HepG2 (cell line): ENCODE results near the gene FTCD. TPM values are rescaled to one million over a fixed set of nuclear protein-coding genes. Genes with fewer than 3 reads are reported as not detected.

Experiments used
- CBX2 ChIP-seq, 2 experiments: fragments of 200-600 bp in 1 of 2; sonication (generic); formaldehyde crosslinking in 1 of 2; IDR thresholded peaks; 2 replicates each; pipeline versions ENCODE4 v1.7.0 to v1.8.1; 2018 to 2022; ENCODE audit warnings: low read depth in 2 of 2, low read length in 1 of 2, mild to moderate bottlenecking in 1 of 2, missing genetic modification reagents in 1 of 2
- CHD4 ChIP-seq: fragments of 200-600 bp; sonication (generic); IDR thresholded peaks from 2 replicates; pipeline ENCODE4 v1.7.0; 2017; ENCODE audit warnings: mild to moderate bottlenecking, low read length, borderline replicate concordance
- ELF3 ChIP-seq: IDR thresholded peaks from 2 replicates; pipeline ENCODE4 v1.6.1; 2016; ENCODE audit warnings: missing genetic modification reagents, missing compliant biosample characterization
- GTF3A ChIP-seq: sonication (generic); formaldehyde crosslinking; conservative IDR thresholded peaks from 2 replicates; pipeline ENCODE4 v1.4.0; 2020; ENCODE audit warnings: mild to moderate bottlenecking, missing genetic modification reagents
- HNF4G ChIP-seq, 2 experiments: sonication (generic) in 1 of 2; formaldehyde crosslinking in 1 of 2; IDR thresholded peaks; 2 replicates each; pipeline versions ENCODE4 v1.4.0 to v1.6.1; 2011 to 2020; ENCODE audit warnings: borderline replicate concordance in 2 of 2, low read depth in 2 of 2, mild to moderate bottlenecking in 2 of 2, low read length in 1 of 2, missing genetic modification reagents in 1 of 2, moderate library complexity in 1 of 2
- NBN ChIP-seq: fragments of 450-650 bp; conservative IDR thresholded peaks from 2 replicates; pipeline ENCODE4 v1.6.1; 2017
- NR3C1 ChIP-seq: sonication (generic); formaldehyde crosslinking; IDR thresholded peaks from 2 replicates; pipeline ENCODE4 v1.4.0; 2020; ENCODE audit warnings: missing genetic modification reagents
- RARA ChIP-seq: IDR thresholded peaks from 2 replicates; pipeline ENCODE4 v1.6.1; 2016; ENCODE audit warnings: missing genetic modification reagents, missing compliant biosample characterization
- SATB2 ChIP-seq: sonication (generic); formaldehyde crosslinking; IDR thresholded peaks from 2 replicates; pipeline ENCODE4 v1.5.0; 2020; ENCODE audit warnings: missing genetic modification reagents
- SCMH1 ChIP-seq: sonication (generic); formaldehyde crosslinking; IDR thresholded peaks from 2 replicates; pipeline ENCODE4 v1.9.0; 2021; ENCODE audit warnings: missing genetic modification reagents, mild to moderate bottlenecking, borderline replicate concordance
- SNRNP70 ChIP-seq: fragments of 200-400 bp; formaldehyde crosslinking; IDR thresholded peaks from 2 replicates; pipeline ENCODE4 v1.6.1; 2017; ENCODE audit warnings: mild to moderate bottlenecking, low read depth, low read length, moderate library complexity
- TAF15 ChIP-seq: fragments of 200-400 bp; formaldehyde crosslinking; IDR thresholded peaks from one replicate; pipeline ENCODE4 v1.6.1; 2018; ENCODE audit warnings: mild to moderate bottlenecking, low read depth, low read length; ENCODE audit not compliant: poor library complexity, severe bottlenecking
- TBP ChIP-seq: sonication (generic); formaldehyde crosslinking; IDR thresholded peaks from 2 replicates; pipeline ENCODE4 v1.5.0; 2020; ENCODE audit warnings: missing genetic modification reagents
- ZNF260 ChIP-seq: sonication (generic); formaldehyde crosslinking; IDR thresholded peaks from 2 replicates; pipeline ENCODE4 v1.4.0; 2020; ENCODE audit warnings: missing genetic modification reagents, low read depth, mild to moderate bottlenecking, borderline replicate concordance
- ZNF446 ChIP-seq: sonication (generic); formaldehyde crosslinking; IDR thresholded peaks from 2 replicates; pipeline ENCODE4 v1.5.0; 2020; ENCODE audit warnings: mild to moderate bottlenecking, missing genetic modification reagents
- ZNF543 ChIP-seq: sonication (generic); formaldehyde crosslinking; IDR thresholded peaks from 2 replicates; pipeline ENCODE4 v1.4.0; 2020; ENCODE audit warnings: mild to moderate bottlenecking, missing genetic modification reagents
- ZNF556 ChIP-seq: sonication (generic); formaldehyde crosslinking; IDR thresholded peaks from 2 replicates; pipeline ENCODE4 v1.4.0; 2020; ENCODE audit warnings: mild to moderate bottlenecking, missing genetic modification reagents, borderline replicate concordance
- ZNF563 ChIP-seq: sonication (generic); formaldehyde crosslinking; IDR thresholded peaks from 2 replicates; pipeline ENCODE4 v1.8.0; 2022; ENCODE audit warnings: mild to moderate bottlenecking, moderate library complexity, missing genetic modification reagents
- ZNF7 ChIP-seq: IDR thresholded peaks from 2 replicates; pipeline ENCODE4 v1.6.1; 2016; ENCODE audit warnings: missing biosample characterization, missing genetic modification reagents
- polyA plus RNA-seq, 8 experiments: library from polyadenylated mRNA; depleted of rRNA in 3 of 8; stranded (reverse) in 7 of 8; unstranded in 1 of 8; fragments of >200 nt; fragmentation: Illumina TruSeq in 4 of 8; extraction: Trizol in 4 of 8; gene quantifications; 2 replicates each; pipeline versions ENCODE4 v1.2.1 to v1.2.3, GENCODE V29; 2011 to 2016; ENCODE audit warnings: low read depth in 4 of 8, missing spikeins in 1 of 8, mixed read lengths in 1 of 8; ENCODE audit not compliant: insufficient read depth in 1 of 8
- total RNA-seq, 5 experiments: library from RNA; depleted of rRNA; stranded (reverse); fragments of >200 nt; fragmentation: Illumina TruSeq; extraction: Trizol; gene quantifications; 2 replicates each; pipeline ENCODE4 v1.2.3, GENCODE V29; 2016; ENCODE audit warnings: low read depth in 1 of 5
- TF ChIP-seq, protein P1 (sequence below): sonication (generic); formaldehyde crosslinking; conservative IDR thresholded peaks from 2 replicates; pipeline ENCODE4 v1.4.0; 2020; ENCODE audit warnings: missing genetic modification reagents
- TF ChIP-seq, protein P2 (sequence below): sonication (generic); formaldehyde crosslinking; IDR thresholded peaks from 2 replicates; pipeline ENCODE4 v1.5.0; 2020; ENCODE audit warnings: missing genetic modification reagents
- TF ChIP-seq, protein P3 (sequence below): sonication (generic); formaldehyde crosslinking; conservative IDR thresholded peaks from 2 replicates; pipeline ENCODE4 v1.8.0; 2022; ENCODE audit warnings: low read depth, missing genetic modification reagents
- TF ChIP-seq, protein P4 (sequence below): IDR thresholded peaks from 2 replicates; pipeline ENCODE4 v1.6.1; 2016; ENCODE audit warnings: control low read depth

The FTCD gene
- total and polyA plus RNA-seq, 2 of the 13 experiments (the other 11 are each of a cell fraction or from before 2014, with no cell fraction given), result 75.7 to 105 TPM

DNA sequence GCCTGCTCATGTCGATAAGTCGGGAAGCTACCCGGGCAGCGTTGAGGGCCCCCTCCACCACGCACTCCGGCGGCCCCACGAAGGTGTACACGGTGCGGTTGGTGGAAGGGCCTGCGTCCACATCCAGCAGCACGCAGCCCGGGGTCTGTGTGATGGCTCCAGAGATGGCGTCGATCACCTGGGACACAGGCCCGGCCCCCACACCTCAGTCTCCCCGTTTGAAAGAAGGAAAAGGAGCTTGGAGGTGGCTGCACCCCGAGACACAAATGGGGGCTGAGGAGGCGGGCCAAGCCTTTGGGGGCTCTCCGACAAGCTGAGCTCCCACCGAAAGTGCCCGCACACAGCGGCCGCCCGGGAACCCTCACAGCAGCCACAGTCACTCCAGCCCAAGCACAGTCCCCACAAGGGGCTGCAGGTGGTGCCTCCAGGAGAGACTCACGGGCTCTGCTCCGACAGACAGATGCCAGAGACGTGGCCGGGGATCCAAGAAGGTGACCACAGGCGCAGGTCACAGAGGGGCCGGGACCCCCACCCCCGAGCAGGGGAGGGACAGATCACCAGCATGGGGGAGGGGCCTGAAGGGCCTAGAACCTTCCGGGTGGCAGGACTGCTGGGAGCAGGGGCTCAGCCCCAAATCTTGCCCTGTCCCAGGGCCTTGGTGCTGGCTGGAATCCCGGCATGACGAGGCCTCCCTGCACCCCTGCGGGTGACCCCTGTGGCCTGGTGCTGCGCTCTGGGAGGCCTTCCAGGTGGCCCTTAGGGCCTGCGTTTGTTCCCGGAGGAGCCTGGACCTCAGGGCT lies 1.0 kb downstream of the FTCD start (continued):
- TF ChIP-seq SNRNP70, result no peak
- TF ChIP-seq ZNF543 (CRISPR knock-in tag), result no peak
- no peak for TF ChIP-seq SATB2 (CRISPR knock-in tag)
- no peak for TF ChIP-seq ZNF563
- no peak for TF ChIP-seq ZNF7 (CRISPR knock-in tag)
- 0 out of 2 replicates have a peak, but pooled peaks have one; percentile 22 for TF ChIP-seq ELF3 (CRISPR knock-in tag)
- TF ChIP-seq NR3C1 (CRISPR knock-in tag), result no peak
- no peak for TF ChIP-seq CBX2 (IDR thresholded peaks at IDR 0.05; ENCODE audit: low read depth, low read length)
- TF ChIP-seq CBX2 (CRISPR knock-in tag; IDR thresholded peaks at IDR 0.05; ENCODE audit: low read depth), result no peak
- no peak for TF ChIP-seq ZNF556 (CRISPR knock-in tag)
- 0 out of 2 replicates have a peak, but pooled peaks have one; percentile 7 for TF ChIP-seq RARA (CRISPR knock-in tag)
- no peak for TF ChIP-seq SCMH1 (CRISPR knock-in tag)
- no peak for TF ChIP-seq CHD4
- TF ChIP-seq, protein P1, sequence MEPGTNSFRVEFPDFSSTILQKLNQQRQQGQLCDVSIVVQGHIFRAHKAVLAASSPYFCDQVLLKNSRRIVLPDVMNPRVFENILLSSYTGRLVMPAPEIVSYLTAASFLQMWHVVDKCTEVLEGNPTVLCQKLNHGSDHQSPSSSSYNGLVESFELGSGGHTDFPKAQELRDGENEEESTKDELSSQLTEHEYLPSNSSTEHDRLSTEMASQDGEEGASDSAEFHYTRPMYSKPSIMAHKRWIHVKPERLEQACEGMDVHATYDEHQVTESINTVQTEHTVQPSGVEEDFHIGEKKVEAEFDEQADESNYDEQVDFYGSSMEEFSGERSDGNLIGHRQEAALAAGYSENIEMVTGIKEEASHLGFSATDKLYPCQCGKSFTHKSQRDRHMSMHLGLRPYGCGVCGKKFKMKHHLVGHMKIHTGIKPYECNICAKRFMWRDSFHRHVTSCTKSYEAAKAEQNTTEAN, result 0 out of 2 replicates have a peak, but pooled peaks have one; percentile 25
- TF ChIP-seq GTF3A (CRISPR knock-in tag), result no peak
- no peak for TF ChIP-seq HNF4G (IDR thresholded peaks at IDR 0.05; ENCODE audit: borderline replicate concordance, low read depth, low read length)
- TF ChIP-seq HNF4G (CRISPR knock-in tag; IDR thresholded peaks at IDR 0.05; ENCODE audit: borderline replicate concordance, low read depth), result 0 out of 2 replicates have a peak, but pooled peaks have one; percentile 10
- TF ChIP-seq ZNF260 (CRISPR knock-in tag), result no peak
- TF ChIP-seq, protein P2, sequence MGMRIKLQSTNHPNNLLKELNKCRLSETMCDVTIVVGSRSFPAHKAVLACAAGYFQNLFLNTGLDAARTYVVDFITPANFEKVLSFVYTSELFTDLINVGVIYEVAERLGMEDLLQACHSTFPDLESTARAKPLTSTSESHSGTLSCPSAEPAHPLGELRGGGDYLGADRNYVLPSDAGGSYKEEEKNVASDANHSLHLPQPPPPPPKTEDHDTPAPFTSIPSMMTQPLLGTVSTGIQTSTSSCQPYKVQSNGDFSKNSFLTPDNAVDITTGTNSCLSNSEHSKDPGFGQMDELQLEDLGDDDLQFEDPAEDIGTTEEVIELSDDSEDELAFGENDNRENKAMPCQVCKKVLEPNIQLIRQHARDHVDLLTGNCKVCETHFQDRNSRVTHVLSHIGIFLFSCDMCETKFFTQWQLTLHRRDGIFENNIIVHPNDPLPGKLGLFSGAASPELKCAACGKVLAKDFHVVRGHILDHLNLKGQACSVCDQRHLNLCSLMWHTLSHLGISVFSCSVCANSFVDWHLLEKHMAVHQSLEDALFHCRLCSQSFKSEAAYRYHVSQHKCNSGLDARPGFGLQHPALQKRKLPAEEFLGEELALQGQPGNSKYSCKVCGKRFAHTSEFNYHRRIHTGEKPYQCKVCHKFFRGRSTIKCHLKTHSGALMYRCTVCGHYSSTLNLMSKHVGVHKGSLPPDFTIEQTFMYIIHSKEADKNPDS (CRISPR knock-in tag), result no peak
- peak; percentile 56 for TF ChIP-seq TAF15
- no peak for TF ChIP-seq TBP (CRISPR knock-in tag)
- TF ChIP-seq NBN, result no peak
- TF ChIP-seq, protein P3, sequence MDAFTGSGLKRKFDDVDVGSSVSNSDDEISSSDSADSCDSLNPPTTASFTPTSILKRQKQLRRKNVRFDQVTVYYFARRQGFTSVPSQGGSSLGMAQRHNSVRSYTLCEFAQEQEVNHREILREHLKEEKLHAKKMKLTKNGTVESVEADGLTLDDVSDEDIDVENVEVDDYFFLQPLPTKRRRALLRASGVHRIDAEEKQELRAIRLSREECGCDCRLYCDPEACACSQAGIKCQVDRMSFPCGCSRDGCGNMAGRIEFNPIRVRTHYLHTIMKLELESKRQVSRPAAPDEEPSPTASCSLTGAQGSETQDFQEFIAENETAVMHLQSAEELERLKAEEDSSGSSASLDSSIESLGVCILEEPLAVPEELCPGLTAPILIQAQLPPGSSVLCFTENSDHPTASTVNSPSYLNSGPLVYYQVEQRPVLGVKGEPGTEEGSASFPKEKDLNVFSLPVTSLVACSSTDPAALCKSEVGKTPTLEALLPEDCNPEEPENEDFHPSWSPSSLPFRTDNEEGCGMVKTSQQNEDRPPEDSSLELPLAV (CRISPR knock-in tag), result no peak
- TF ChIP-seq, protein P4, sequence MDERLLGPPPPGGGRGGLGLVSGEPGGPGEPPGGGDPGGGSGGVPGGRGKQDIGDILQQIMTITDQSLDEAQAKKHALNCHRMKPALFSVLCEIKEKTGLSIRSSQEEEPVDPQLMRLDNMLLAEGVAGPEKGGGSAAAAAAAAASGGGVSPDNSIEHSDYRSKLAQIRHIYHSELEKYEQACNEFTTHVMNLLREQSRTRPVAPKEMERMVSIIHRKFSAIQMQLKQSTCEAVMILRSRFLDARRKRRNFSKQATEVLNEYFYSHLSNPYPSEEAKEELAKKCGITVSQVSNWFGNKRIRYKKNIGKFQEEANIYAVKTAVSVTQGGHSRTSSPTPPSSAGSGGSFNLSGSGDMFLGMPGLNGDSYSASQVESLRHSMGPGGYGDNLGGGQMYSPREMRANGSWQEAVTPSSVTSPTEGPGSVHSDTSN, result no peak
- TF ChIP-seq ZNF446, result no peak
